Measurements from ENCODE around the gene ALK.

GRCh38 chr2:29544031-29544430 lies 377.4 kb downstream of the ALK start:
- TF ChIP-seq, protein P1, sequence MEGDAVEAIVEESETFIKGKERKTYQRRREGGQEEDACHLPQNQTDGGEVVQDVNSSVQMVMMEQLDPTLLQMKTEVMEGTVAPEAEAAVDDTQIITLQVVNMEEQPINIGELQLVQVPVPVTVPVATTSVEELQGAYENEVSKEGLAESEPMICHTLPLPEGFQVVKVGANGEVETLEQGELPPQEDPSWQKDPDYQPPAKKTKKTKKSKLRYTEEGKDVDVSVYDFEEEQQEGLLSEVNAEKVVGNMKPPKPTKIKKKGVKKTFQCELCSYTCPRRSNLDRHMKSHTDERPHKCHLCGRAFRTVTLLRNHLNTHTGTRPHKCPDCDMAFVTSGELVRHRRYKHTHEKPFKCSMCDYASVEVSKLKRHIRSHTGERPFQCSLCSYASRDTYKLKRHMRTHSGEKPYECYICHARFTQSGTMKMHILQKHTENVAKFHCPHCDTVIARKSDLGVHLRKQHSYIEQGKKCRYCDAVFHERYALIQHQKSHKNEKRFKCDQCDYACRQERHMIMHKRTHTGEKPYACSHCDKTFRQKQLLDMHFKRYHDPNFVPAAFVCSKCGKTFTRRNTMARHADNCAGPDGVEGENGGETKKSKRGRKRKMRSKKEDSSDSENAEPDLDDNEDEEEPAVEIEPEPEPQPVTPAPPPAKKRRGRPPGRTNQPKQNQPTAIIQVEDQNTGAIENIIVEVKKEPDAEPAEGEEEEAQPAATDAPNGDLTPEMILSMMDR (conservative IDR thresholded peaks at IDR 0.05): no peak
- TF ChIP-seq ZFX (IDR thresholded peaks at IDR 0.05): no peak
